Glutamatergic neuron (in vitro differentiated cells): ENCODE data around the gene RCC1. TPM values are rescaled to one million over a fixed set of nuclear protein-coding genes. Genes with fewer than 3 reads are reported as not detected.
A peak's percentile ranks its signal among the peaks of the same experiment; 100 is the strongest.
"Not testable (repeated sequence)": the region's sequence is repeated elsewhere in the genome, so short reads cannot be mapped to it uniquely, and the experiment has no call there.

Experiments
- DNase-seq: peaks from one replicate; pipeline ENCODE4 v3.0.0; 2022
- H3K27ac Mint-ChIP-seq: one replicate; pipeline ENCODE4 v1.8.0; 2020; ENCODE audit warnings: mild to moderate bottlenecking, mixed read lengths, inconsistent platforms; ENCODE audit not compliant: unreplicated experiment
- H3K27me3 Mint-ChIP-seq: one replicate; pipeline ENCODE4 v1.8.0; 2020; ENCODE audit warnings: mild to moderate bottlenecking, moderate library complexity, mixed read lengths, inconsistent platforms; ENCODE audit not compliant: unreplicated experiment
- H3K36me3 Mint-ChIP-seq: one replicate; pipeline ENCODE4 v1.8.0; 2020; ENCODE audit warnings: mild to moderate bottlenecking, mixed read lengths, inconsistent platforms; ENCODE audit not compliant: unreplicated experiment
- H3K4me1 Mint-ChIP-seq: one replicate; pipeline ENCODE4 v1.8.0; 2020; ENCODE audit warnings: mild to moderate bottlenecking, low read depth, mixed read lengths, inconsistent platforms; ENCODE audit not compliant: unreplicated experiment
- H3K4me3 Mint-ChIP-seq: one replicate; pipeline ENCODE4 v1.8.0; 2020; ENCODE audit warnings: mild to moderate bottlenecking, mixed read lengths, inconsistent platforms; ENCODE audit not compliant: unreplicated experiment
- H3K9me3 Mint-ChIP-seq: one replicate; pipeline ENCODE4 v1.8.0; 2020; ENCODE audit warnings: mild to moderate bottlenecking, moderate library complexity, mixed read lengths, inconsistent platforms; ENCODE audit not compliant: unreplicated experiment
- CTCF ChIP-seq: fragments of 200-600 bp; sonication (generic); IDR thresholded peaks from one replicate; pipeline ENCODE4 v1.5.0; 2021; ENCODE audit not compliant: partially characterized antibody, unreplicated experiment
- total RNA-seq: library from RNA; stranded (reverse); fragmentation: NEBNext Ultra II Directional; extraction: Animal tissue kit (Norgen Biotek cat#: 25700); gene quantifications from one replicate; pipeline ENCODE4 v1.2.1, GENCODE V29; 2021; ENCODE audit not compliant: unreplicated experiment

The RCC1 gene
- total RNA-seq, 1 donor from 2014 or later, result 12.3 TPM

GRCh38 chr1:28580722-28581530 lies 75.1 kb downstream of the RCC1 start:
- peak; percentile 48 for DNase-seq
- peak overlapping the region; percentile 95 for H3K4me3 Mint-ChIP-seq
- H3K9me3 Mint-ChIP-seq, result peaks cover 10% of the 10 kb centered on the region
- no peak for TF ChIP-seq CTCF
- peaks cover 2% of the 10 kb centered on the region for H3K27me3 Mint-ChIP-seq
- no peaks in the 10 kb centered on the region for H3K36me3 Mint-ChIP-seq
- H3K4me1 Mint-ChIP-seq, result peaks cover 13% of the 10 kb centered on the region
- H3K27ac Mint-ChIP-seq, result peak overlapping the region; percentile 92

GRCh38 chr1:28581531-28582247 lies 75.8 kb downstream of the RCC1 start:
- TF ChIP-seq CTCF, result no peak

GRCh38 chr1:28582248-28582615 lies 76.4 kb downstream of the RCC1 start:
- TF ChIP-seq CTCF, result no peak
- DNase-seq, result no peak
- Mint-ChIP-seq H3K4me1 (peaks cover 13% of the 10 kb centered on the region), H3K36me3 (no peaks in the 10 kb centered on the region), H3K27me3 (peaks cover 2% of the 10 kb centered on the region), H3K9me3 (peaks cover 10% of the 10 kb centered on the region), H3K4me3 (peak overlapping the region; percentile 95), H3K27ac (peak overlapping the region; percentile 59)

More at GRCh38 chr1:28581531-28582247, 75.8 kb downstream of the RCC1 start:
- peak overlapping the region; percentile 92 for H3K27ac Mint-ChIP-seq
- H3K4me3 Mint-ChIP-seq, result peak overlapping the region; percentile 95
- DNase-seq, result peak; percentile 94
- peaks cover 13% of the 10 kb centered on the region for H3K4me1 Mint-ChIP-seq
- no peaks in the 10 kb centered on the region for H3K36me3 Mint-ChIP-seq
- H3K27me3 Mint-ChIP-seq, result peaks cover 2% of the 10 kb centered on the region
- peaks cover 10% of the 10 kb centered on the region for H3K9me3 Mint-ChIP-seq

GRCh38 chr1:28586585-28587391 lies 80.9 kb downstream of the RCC1 start:
- H3K4me1 Mint-ChIP-seq, H3K27ac Mint-ChIP-seq, DNase-seq, H3K27me3 Mint-ChIP-seq, H3K36me3 Mint-ChIP-seq, H3K4me3 Mint-ChIP-seq, H3K9me3 Mint-ChIP-seq: not testable (repeated sequence)

Other genes with a start within 250 kb of the RCC1 start
- gene SESN2, start 246.5 kb upstream of the RCC1 start, total RNA-seq, result 57.2 TPM
- gene MED18, start 177.0 kb upstream of the RCC1 start, total RNA-seq, result 10.1 TPM
- gene PHACTR4, start 136.3 kb upstream of the RCC1 start, total RNA-seq, result 74.6 TPM
- gene TRNAU1AP, start 47.0 kb downstream of the RCC1 start, total RNA-seq, result 39.8 TPM
- 0.69 TPM for gene RAB42, start 86.2 kb downstream of the RCC1 start, total RNA-seq
- gene TAF12, start 137.0 kb downstream of the RCC1 start, total RNA-seq, result 15.2 TPM
- gene RNU11, start 142.6 kb downstream of the RCC1 start, total RNA-seq, result not detected
- 21.2 TPM for gene GMEB1, start 162.7 kb downstream of the RCC1 start, total RNA-seq
- 130 TPM for gene YTHDF2, start 230.9 kb downstream of the RCC1 start, total RNA-seq